HL-60 (cell line): ENCODE data around the gene LOXL3.

Experiments used
- CTCF ChIP-seq: IDR thresholded peaks from one replicate; pipeline ENCODE4 v1.5.1; 2011; ENCODE audit warnings: low read length, control low read depth, inconsistent platforms; ENCODE audit not compliant: insufficient read depth
- GABPA ChIP-seq: IDR thresholded peaks from 2 replicates; pipeline ENCODE4 v1.6.1; 2012; ENCODE audit warnings: low read depth
- POLR2AphosphoS5 ChIP-seq: IDR thresholded peaks from 2 replicates; pipeline ENCODE4 v1.6.1; 2012; ENCODE audit warnings: low read depth

- TF ChIP-seq CTCF (no peak), POLR2AphosphoS5 (no peak), GABPA (no peak)
These were observed 15.9 kb upstream of the LOXL3 start for GRCh38 chr2:74569686-74570085.
